Ectodermal cell (in vitro differentiated cells): ENCODE data around the gene CD34.
"Not testable (repeated sequence)": the region's sequence is repeated elsewhere in the genome, so short reads cannot be mapped to it uniquely, and the experiment has no call there.

Experiments used
- H3K27ac ChIP-seq: 2 replicates; pipeline ENCODE4 v1.7.0; 2013; ENCODE audit warnings: mild to moderate bottlenecking, low read depth, low read length; ENCODE audit not compliant: insufficient read depth, poor library complexity, severe bottlenecking
- H3K27me3 ChIP-seq: 2 replicates; pipeline ENCODE4 v1.7.0; 2013; ENCODE audit warnings: mild to moderate bottlenecking, low read length; ENCODE audit not compliant: insufficient read depth, control insufficient read depth, poor library complexity, severe bottlenecking
- H3K36me3 ChIP-seq: one replicate; pipeline ENCODE4 v1.7.0; 2013; ENCODE audit warnings: low read length; ENCODE audit not compliant: control insufficient read depth, insufficient read depth
- H3K4me1 ChIP-seq: one replicate; pipeline ENCODE4 v1.7.0; 2013; ENCODE audit warnings: low read length; ENCODE audit not compliant: control insufficient read depth, insufficient read depth
- H3K4me3 ChIP-seq: 2 replicates; pipeline ENCODE4 v1.7.0; 2013; ENCODE audit warnings: low read depth, low read length, control low read depth; ENCODE audit not compliant: insufficient read depth
- H3K9me3 ChIP-seq: 2 replicates; pipeline ENCODE4 v1.7.0; 2013; ENCODE audit warnings: mild to moderate bottlenecking, low read length, moderate library complexity; ENCODE audit not compliant: control insufficient read depth
- WGBS, 2 experiments: methylation state at CpG; one replicate each; pipeline ENCODE4 v1.1.7; 2013; ENCODE audit warnings: missing lambda C conversion rate in 2 of 2; 5-methylcytosine and 5-hydroxymethylcytosine counted together

CD34 gene

GRCh38 chr1:207950750-207951149, 39.8 kb upstream of the CD34 start:
- Histone ChIP-seq H3K4me1 (no peaks in the 10 kb centered on the region), H3K27me3 (no peaks in the 10 kb centered on the region), H3K4me3 (no peak overlapping the region), H3K36me3 (no peaks in the 10 kb centered on the region), H3K9me3 (no peaks in the 10 kb centered on the region), H3K27ac (no peak overlapping the region)
- 55 to 63% methylated on average over 2 of the region's 2 CpGs for WGBS, 2 experiments

DNA sequence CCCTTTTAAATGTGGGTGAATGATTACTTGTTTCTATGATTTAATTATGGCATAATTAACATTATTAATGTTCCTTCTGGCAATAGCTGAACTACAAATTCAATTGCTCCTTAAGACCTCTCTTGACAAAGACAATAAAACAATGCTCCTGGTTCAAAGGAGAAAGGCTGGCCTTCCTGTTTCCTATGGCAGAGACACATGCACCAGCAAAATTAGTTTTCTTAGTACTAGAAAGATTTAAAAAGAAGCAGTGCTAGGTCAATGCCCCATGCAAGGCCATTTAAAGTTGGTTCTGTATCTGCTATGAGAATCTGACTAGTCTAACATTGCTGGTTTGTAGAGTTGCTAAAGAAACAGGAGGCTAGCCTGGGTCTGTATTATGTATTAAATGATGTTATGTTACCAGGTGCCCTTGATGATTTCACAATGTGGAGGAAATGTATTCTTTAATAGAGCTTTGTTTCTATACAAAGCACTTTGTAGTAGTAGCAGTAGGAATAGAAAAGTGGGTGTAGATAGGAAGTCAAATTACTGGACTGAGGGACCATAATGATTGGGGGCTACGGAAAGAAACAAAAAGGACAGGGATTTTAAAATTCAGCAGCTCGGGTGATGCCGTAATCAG, 38.8 kb upstream of the CD34 start:
- Histone ChIP-seq H3K4me1 (no peaks in the 10 kb centered on the region), H3K4me3 (no peak overlapping the region), H3K27ac (no peak overlapping the region), H3K9me3 (no peaks in the 10 kb centered on the region), H3K36me3 (no peaks in the 10 kb centered on the region), H3K27me3 (no peaks in the 10 kb centered on the region)
- WGBS, 2 experiments: 93 to 96% methylated on average over 3 of the region's 3 CpGs

GRCh38 chr1:207948536-207949250, 37.8 kb upstream of the CD34 start:
- Histone ChIP-seq H3K9me3 (no peaks in the 10 kb centered on the region), H3K4me3 (no peak overlapping the region), H3K27ac (no peak overlapping the region), H3K4me1 (no peaks in the 10 kb centered on the region), H3K27me3 (no peaks in the 10 kb centered on the region), H3K36me3 (no peaks in the 10 kb centered on the region)
- WGBS, 2 experiments: 87% methylated on average over 3 of the region's 3 CpGs; no CpG with 5 or more reads in 1 of the 2 experiments

GRCh38 chr1:207946756-207947155, 35.8 kb upstream of the CD34 start:
- 75 to 93% methylated on average over 1 of the region's 1 CpG for WGBS, 2 experiments
- H3K27me3 ChIP-seq: no peaks in the 10 kb centered on the region
- no peaks in the 10 kb centered on the region for H3K4me1 ChIP-seq
- H3K4me3 ChIP-seq: no peak overlapping the region
- H3K36me3 ChIP-seq: no peaks in the 10 kb centered on the region
- H3K9me3 ChIP-seq: no peaks in the 10 kb centered on the region
- no peak overlapping the region for H3K27ac ChIP-seq

- Histone ChIP-seq H3K36me3 (no peaks in the 10 kb centered on the region), H3K27me3 (no peaks in the 10 kb centered on the region), H3K4me3 (no peak overlapping the region), H3K9me3 (no peaks in the 10 kb centered on the region), H3K27ac (no peak overlapping the region), H3K4me1 (no peaks in the 10 kb centered on the region)
- WGBS, 2 experiments: 83 to 95% methylated on average over 2 to 3 of the region's 3 CpGs
Measured at GRCh38 chr1:207944571-207944970, 33.6 kb upstream of the CD34 start.

- not testable (repeated sequence) for H3K9me3 ChIP-seq, H3K4me1 ChIP-seq, H3K27me3 ChIP-seq, H3K36me3 ChIP-seq, H3K4me3 ChIP-seq, H3K27ac ChIP-seq
- 92% methylated on average over 14 of the region's 14 CpGs for WGBS, 2 experiments
Measured at GRCh38 chr1:207942337-207942741, 31.4 kb upstream of the CD34 start.

DNA sequence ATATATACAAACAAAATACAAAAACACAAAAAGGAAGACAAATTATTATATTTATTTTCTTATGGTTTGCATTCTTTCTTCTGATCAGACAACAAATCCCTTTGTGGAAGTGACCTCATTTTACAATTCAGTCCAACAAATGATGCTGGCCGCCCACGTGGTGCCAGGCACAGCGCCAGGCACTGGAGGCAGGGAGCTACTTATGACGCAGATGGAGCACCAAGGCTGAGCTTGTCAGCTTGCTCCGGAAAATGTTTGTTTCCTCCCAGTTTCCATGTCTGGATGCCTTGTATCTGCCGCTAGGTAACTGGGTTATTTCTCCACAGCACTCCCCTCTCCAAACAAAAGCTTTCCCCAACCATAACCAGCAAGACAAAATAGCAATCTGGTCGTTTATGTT, 30.7 kb upstream of the CD34 start:
- no peak overlapping the region for H3K4me3 ChIP-seq
- H3K9me3 ChIP-seq: no peaks in the 10 kb centered on the region
- H3K27ac ChIP-seq: no peak overlapping the region
- no peaks in the 10 kb centered on the region for H3K4me1 ChIP-seq
- H3K36me3 ChIP-seq: no peaks in the 10 kb centered on the region
- WGBS, 2 experiments: 80 to 81% methylated on average over 7 of the region's 7 CpGs
- H3K27me3 ChIP-seq: no peaks in the 10 kb centered on the region

- Histone ChIP-seq H3K9me3 (no peaks in the 10 kb centered on the region), H3K4me1 (no peaks in the 10 kb centered on the region), H3K36me3 (no peaks in the 10 kb centered on the region), H3K27me3 (no peaks in the 10 kb centered on the region), H3K27ac (no peak overlapping the region), H3K4me3 (no peak overlapping the region)
- 85 to 90% methylated on average over 10 of the region's 10 CpGs for WGBS, 2 experiments
Measured at GRCh38 chr1:207938016-207938415, 27.1 kb upstream of the CD34 start.

GRCh38 chr1:207937204-207937603, 26.3 kb upstream of the CD34 start:
- WGBS, 2 experiments: 93% methylated on average over 3 of the region's 3 CpGs
- H3K4me3 ChIP-seq: no peak overlapping the region
- H3K36me3 ChIP-seq: no peaks in the 10 kb centered on the region

DNA sequence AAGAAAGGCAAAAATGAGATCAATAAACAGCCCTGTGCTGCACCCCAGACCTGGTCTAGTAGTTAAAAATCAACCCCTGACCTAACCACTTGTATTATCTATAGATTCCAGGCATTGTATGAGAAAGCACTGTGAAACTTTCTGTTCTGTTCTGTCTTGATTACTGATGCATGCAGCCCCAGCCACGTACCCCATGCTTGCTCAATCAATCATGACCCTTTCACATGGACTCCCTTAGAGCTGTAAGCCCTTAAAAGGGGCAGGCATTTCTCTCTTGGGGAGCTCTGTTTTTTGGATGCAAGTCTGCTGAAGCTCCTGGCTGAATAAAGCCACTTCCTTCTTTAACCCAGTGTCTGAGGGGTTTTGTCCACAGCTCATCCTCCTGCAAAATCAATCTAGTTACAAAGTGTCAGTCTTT, 24.2 kb upstream of the CD34 start:
- H3K9me3 ChIP-seq: no peaks in the 10 kb centered on the region
- H3K4me1 ChIP-seq: no peaks in the 10 kb centered on the region
- no peak overlapping the region for H3K27ac ChIP-seq
- WGBS, 2 experiments: 86 to 94% methylated on average over 1 of the region's 1 CpG
- H3K27me3 ChIP-seq: no peaks in the 10 kb centered on the region
- no peak overlapping the region for H3K4me3 ChIP-seq
- H3K36me3 ChIP-seq: no peaks in the 10 kb centered on the region

More at GRCh38 chr1:207937204-207937603, 26.3 kb upstream of the CD34 start:
- H3K9me3 ChIP-seq: no peaks in the 10 kb centered on the region
- no peak overlapping the region for H3K27ac ChIP-seq
- H3K4me1 ChIP-seq: no peaks in the 10 kb centered on the region
- H3K27me3 ChIP-seq: no peaks in the 10 kb centered on the region
